ENCODE data around the gene ADAM12.

Gene ADAM12

DNA sequence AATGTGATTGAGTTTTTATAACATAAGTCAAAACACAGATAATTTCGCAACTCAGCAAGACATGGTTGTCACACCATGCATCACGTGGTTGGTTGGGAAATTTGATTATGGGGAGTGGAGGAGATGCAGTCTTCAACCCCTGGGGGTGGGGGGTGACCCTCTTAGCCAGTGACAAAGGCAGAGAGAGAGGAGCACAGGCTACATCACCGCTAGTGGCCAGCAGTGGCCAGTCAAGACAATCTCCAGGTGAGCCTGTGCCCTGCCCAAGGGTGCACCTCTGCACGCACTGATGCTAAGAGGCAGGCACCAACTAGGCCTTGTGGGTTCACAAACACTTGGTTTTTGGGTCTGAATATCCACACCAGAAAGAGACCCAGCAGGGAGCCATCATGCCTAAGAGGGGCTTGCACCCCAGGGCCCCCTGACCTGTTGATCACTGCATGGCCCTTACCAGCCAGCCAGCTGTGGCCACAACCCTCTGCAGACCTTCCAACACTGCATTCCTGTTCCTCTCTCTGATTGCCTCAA is 247.5 kb downstream of the ADAM12 start:
- Histone ChIP-seq H3K14ac (ENCODE audit: low read length) (no peak overlapping the region), H3K18ac (ENCODE audit: low read length) (no peak overlapping the region), H3K4me1 (ENCODE audit: control insufficient read depth in 1 of 2, insufficient read depth in 2 of 2, low read length in 2 of 2) (no peaks in the 10 kb centered on the region), H4K91ac (ENCODE audit: low read depth, low read length) (no peak overlapping the region), H3K79me2 (ENCODE audit: control insufficient read depth, insufficient read depth, low read length, poor library complexity) (no peaks in the 10 kb centered on the region), H4K12ac (ENCODE audit: low read depth, low read length) (no peak overlapping the region), H2BK5ac (ENCODE audit: low read depth, low read length, poor library complexity) (no peak overlapping the region), H3K9ac (ENCODE audit: low read length) (no peak overlapping the region), H3K36me3 (ENCODE audit: control insufficient read depth in 1 of 2, insufficient read depth in 2 of 2, low read length in 2 of 2) (no peaks in the 10 kb centered on the region), H3K23ac (ENCODE audit: low read length) (no peak overlapping the region), H3K4ac (ENCODE audit: low read depth, low read length) (no peak overlapping the region), H4K8ac (ENCODE audit: low read depth, low read length) (no peak overlapping the region), H2AK5ac (ENCODE audit: low read length) (no peak overlapping the region), H2BK120ac (ENCODE audit: insufficient read depth, low read length, poor library complexity) (no peak overlapping the region), H3K27me3 (ENCODE audit: insufficient read depth, low read length) (no peaks in the 10 kb centered on the region), H2AFZ (ENCODE audit: insufficient read depth, low read length, poor library complexity) (no peak overlapping the region), H3K27ac (ENCODE audit: low read depth, low read length) (no peak overlapping the region), H3K4me2 (ENCODE audit: low read length) (no peak overlapping the region), H2BK12ac (ENCODE audit: low read length) (no peak overlapping the region), H3K4me3 (ENCODE audit: low read depth, low read length) (no peak overlapping the region), H3K9me3 (ENCODE audit: insufficient read depth, low read depth, low read length) (no peaks in the 10 kb centered on the region), H3K79me1 (ENCODE audit: low read length) (no peaks in the 10 kb centered on the region)
- no CpG with 5 or more reads among the region's 4 CpGs for WGBS (ENCODE audit: extremely low coverage, insufficient coverage, insufficient read length)
- DNase-seq = peak in 1 of 2 donors; percentile 28

DNA sequence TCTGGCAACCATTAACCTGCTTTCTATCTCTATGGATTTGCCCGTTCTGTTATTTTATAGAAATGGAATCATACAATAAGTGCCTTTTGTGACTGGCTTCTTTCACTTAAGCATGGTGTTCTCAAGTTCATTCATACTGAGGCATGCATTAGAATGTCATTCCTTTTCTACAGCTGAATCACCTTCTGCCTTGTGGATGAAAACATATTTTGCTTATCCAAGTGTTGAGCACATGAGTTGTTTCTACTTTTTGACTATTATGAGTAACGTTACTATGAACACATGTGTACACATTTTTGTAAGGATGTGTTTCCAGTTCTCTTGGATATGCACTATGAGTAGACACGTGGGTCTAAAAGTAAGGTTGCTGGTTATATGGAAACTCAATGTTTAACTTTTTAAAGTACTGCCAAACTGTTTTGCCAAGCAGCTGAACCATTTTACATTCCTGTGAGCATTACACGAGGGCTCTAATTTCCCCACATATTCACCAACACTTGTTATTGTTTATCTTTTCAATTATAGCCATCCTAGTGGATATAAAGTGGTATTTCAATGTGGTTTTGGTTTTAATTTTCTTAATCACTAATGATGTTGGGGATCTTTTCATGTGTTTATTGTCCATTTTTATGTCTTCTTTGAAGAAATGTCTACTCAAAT is 250.6 kb downstream of the ADAM12 start:
- H2BK12ac ChIP-seq (ENCODE audit: low read length) = no peak overlapping the region
- no peak overlapping the region for H4K91ac ChIP-seq (ENCODE audit: low read depth, low read length)
- no peak overlapping the region for H2AFZ ChIP-seq (ENCODE audit: insufficient read depth, low read length, poor library complexity)
- H3K4me1 ChIP-seq (ENCODE audit: control insufficient read depth in 1 of 2, insufficient read depth in 2 of 2, low read length in 2 of 2) = no peaks in the 10 kb centered on the region
- no peak overlapping the region for H3K23ac ChIP-seq (ENCODE audit: low read length)
- no peak overlapping the region for H4K12ac ChIP-seq (ENCODE audit: low read depth, low read length)
- H3K27ac ChIP-seq (ENCODE audit: low read depth, low read length) = no peak overlapping the region
- H2AK5ac ChIP-seq (ENCODE audit: low read length) = no peak overlapping the region
- H3K4ac ChIP-seq (ENCODE audit: low read depth, low read length) = no peak overlapping the region
- no peak overlapping the region for H3K4me2 ChIP-seq (ENCODE audit: low read length)
- H3K36me3 ChIP-seq (ENCODE audit: control insufficient read depth in 1 of 2, insufficient read depth in 2 of 2, low read length in 2 of 2) = no peaks in the 10 kb centered on the region
- no peak overlapping the region for H4K8ac ChIP-seq (ENCODE audit: low read depth, low read length)
- no peak overlapping the region for H3K4me3 ChIP-seq (ENCODE audit: low read depth, low read length)
- H2BK120ac ChIP-seq (ENCODE audit: insufficient read depth, low read length, poor library complexity) = no peak overlapping the region
- H3K9me3 ChIP-seq (ENCODE audit: insufficient read depth, low read depth, low read length) = no peaks in the 10 kb centered on the region
- H3K14ac ChIP-seq (ENCODE audit: low read length) = no peak overlapping the region
- H3K79me2 ChIP-seq (ENCODE audit: control insufficient read depth, insufficient read depth, low read length, poor library complexity) = no peaks in the 10 kb centered on the region
- H3K27me3 ChIP-seq (ENCODE audit: insufficient read depth, low read length) = no peaks in the 10 kb centered on the region
- no peak overlapping the region for H3K18ac ChIP-seq (ENCODE audit: low read length)
- H3K9ac ChIP-seq (ENCODE audit: low read length) = no peak overlapping the region
- no peak overlapping the region for H2BK5ac ChIP-seq (ENCODE audit: low read depth, low read length, poor library complexity)
- H3K79me1 ChIP-seq (ENCODE audit: low read length) = no peaks in the 10 kb centered on the region
- DNase-seq = peak in 1 of 2 donors; percentile 37
- WGBS (ENCODE audit: extremely low coverage, insufficient coverage, insufficient read length) = no CpG with 5 or more reads among the region's 4 CpGs

DNA sequence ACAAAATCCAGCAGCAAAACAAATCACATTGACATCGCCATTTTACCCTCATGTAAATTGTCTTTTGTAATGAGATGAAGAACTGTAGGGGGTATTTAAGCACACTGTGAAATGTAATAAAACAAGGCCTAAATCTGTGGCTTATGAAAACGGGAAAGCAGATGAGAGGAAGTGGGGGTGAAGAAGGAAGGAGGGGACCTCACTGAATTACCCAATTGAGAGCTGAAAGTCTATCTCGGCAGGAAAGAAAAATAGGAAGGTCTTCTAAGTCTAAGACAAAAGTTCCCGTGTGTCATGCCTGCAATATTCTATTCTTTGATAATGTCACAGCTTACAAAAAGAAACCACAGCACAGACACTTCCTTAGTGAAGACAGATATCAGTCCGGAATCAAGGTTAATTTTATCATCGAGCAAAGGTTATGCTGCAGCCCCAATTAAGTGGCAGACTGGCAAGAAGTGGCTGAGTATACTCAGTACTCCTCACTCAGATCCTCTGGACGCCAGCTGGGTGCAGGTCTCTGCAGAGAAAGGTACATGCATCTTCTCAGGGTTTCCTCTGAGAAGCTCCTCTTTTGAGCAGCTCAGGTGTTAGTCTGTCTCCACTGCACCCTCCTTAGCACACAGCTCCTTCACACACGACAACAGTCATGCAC is 252.2 kb downstream of the ADAM12 start:
- Histone ChIP-seq H3K9ac (ENCODE audit: low read length) (no peak overlapping the region), H2BK5ac (ENCODE audit: low read depth, low read length, poor library complexity) (no peak overlapping the region), H3K79me1 (ENCODE audit: low read length) (no peaks in the 10 kb centered on the region), H3K4ac (ENCODE audit: low read depth, low read length) (no peak overlapping the region), H4K8ac (ENCODE audit: low read depth, low read length) (no peak overlapping the region), H3K23ac (ENCODE audit: low read length) (no peak overlapping the region), H2BK12ac (ENCODE audit: low read length) (no peak overlapping the region), H3K4me2 (ENCODE audit: low read length) (no peak overlapping the region), H3K79me2 (ENCODE audit: control insufficient read depth, insufficient read depth, low read length, poor library complexity) (no peaks in the 10 kb centered on the region), H4K12ac (ENCODE audit: low read depth, low read length) (no peak overlapping the region), H2BK120ac (ENCODE audit: insufficient read depth, low read length, poor library complexity) (no peak overlapping the region), H3K4me1 (ENCODE audit: control insufficient read depth in 1 of 2, insufficient read depth in 2 of 2, low read length in 2 of 2) (no peaks in the 10 kb centered on the region), H3K27me3 (ENCODE audit: insufficient read depth, low read length) (no peaks in the 10 kb centered on the region), H2AK5ac (ENCODE audit: low read length) (no peak overlapping the region), H3K27ac (ENCODE audit: low read depth, low read length) (no peak overlapping the region), H3K14ac (ENCODE audit: low read length) (no peak overlapping the region), H2AFZ (ENCODE audit: insufficient read depth, low read length, poor library complexity) (no peak overlapping the region), H3K9me3 (ENCODE audit: insufficient read depth, low read depth, low read length) (no peaks in the 10 kb centered on the region), H3K18ac (ENCODE audit: low read length) (no peak overlapping the region), H3K36me3 (ENCODE audit: control insufficient read depth in 1 of 2, insufficient read depth in 2 of 2, low read length in 2 of 2) (no peaks in the 10 kb centered on the region), H3K4me3 (ENCODE audit: low read depth, low read length) (no peak overlapping the region), H4K91ac (ENCODE audit: low read depth, low read length) (no peak overlapping the region)
- no peak for DNase-seq
- WGBS (ENCODE audit: extremely low coverage, insufficient coverage, insufficient read length) = no CpG with 5 or more reads among the region's 8 CpGs

DNA sequence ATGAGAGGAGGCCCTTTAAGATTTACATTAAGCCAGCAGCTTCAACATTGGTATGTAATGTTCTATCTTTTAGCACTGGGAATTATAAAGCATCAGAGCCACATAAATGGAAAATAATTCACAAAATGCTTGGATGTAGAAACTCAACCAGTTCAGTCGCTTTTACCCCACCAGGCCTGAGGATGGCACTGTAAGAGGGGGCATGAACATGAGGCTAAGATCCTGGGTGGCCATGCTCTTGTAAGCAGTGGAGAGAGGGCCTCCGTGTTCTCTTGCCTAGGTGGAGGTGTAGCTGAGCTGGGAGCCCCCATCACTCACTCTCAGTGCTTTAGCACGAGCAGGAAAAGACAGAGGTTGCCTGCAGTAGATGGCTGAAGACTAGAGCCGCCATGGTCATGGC is 253.1 kb downstream of the ADAM12 start:
- Histone ChIP-seq H3K36me3 (ENCODE audit: control insufficient read depth in 1 of 2, insufficient read depth in 2 of 2, low read length in 2 of 2) (no peaks in the 10 kb centered on the region), H3K4me1 (ENCODE audit: control insufficient read depth in 1 of 2, insufficient read depth in 2 of 2, low read length in 2 of 2) (no peaks in the 10 kb centered on the region), H2AK5ac (ENCODE audit: low read length) (no peak overlapping the region), H3K14ac (ENCODE audit: low read length) (no peak overlapping the region), H3K4me3 (ENCODE audit: low read depth, low read length) (no peak overlapping the region), H3K27ac (ENCODE audit: low read depth, low read length) (no peak overlapping the region), H3K4ac (ENCODE audit: low read depth, low read length) (no peak overlapping the region), H2BK12ac (ENCODE audit: low read length) (no peak overlapping the region), H4K8ac (ENCODE audit: low read depth, low read length) (no peak overlapping the region), H3K23ac (ENCODE audit: low read length) (no peak overlapping the region), H3K79me2 (ENCODE audit: control insufficient read depth, insufficient read depth, low read length, poor library complexity) (no peaks in the 10 kb centered on the region), H4K12ac (ENCODE audit: low read depth, low read length) (no peak overlapping the region), H2AFZ (ENCODE audit: insufficient read depth, low read length, poor library complexity) (no peak overlapping the region), H3K9me3 (ENCODE audit: insufficient read depth, low read depth, low read length) (no peaks in the 10 kb centered on the region), H4K91ac (ENCODE audit: low read depth, low read length) (no peak overlapping the region), H3K9ac (ENCODE audit: low read length) (no peak overlapping the region), H2BK120ac (ENCODE audit: insufficient read depth, low read length, poor library complexity) (no peak overlapping the region), H3K79me1 (ENCODE audit: low read length) (no peaks in the 10 kb centered on the region), H3K18ac (ENCODE audit: low read length) (no peak overlapping the region), H3K27me3 (ENCODE audit: insufficient read depth, low read length) (no peaks in the 10 kb centered on the region), H2BK5ac (ENCODE audit: low read depth, low read length, poor library complexity) (no peak overlapping the region), H3K4me2 (ENCODE audit: low read length) (no peak overlapping the region)
- WGBS (ENCODE audit: extremely low coverage, insufficient coverage, insufficient read length) = no CpG with 5 or more reads among the region's 4 CpGs
- DNase-seq = no peak

Data from trophoblast cell (in vitro differentiated cells and primary cell).